GM18507 (cell line): ENCODE data around the gene PAQR9.

Experiments
- DNase-seq: peaks from one replicate; pipeline ENCODE4 v3.0.0; 2011; ENCODE audit warnings: low read depth; ENCODE audit not compliant: insufficient read length; ENCODE audit errors: extremely low spot score
- FAIRE-seq: peaks from 2 replicates; lab custom pipeline; 2011; peaks lifted over from hg19 to GRCh38; lab: Jason Lieb, UNC

PAQR9 gene

GRCh38 chr3:142984255-142984654, 20.8 kb upstream of the PAQR9 start:
- DNase-seq (no peak), FAIRE-seq (no peak)

GRCh38 chr3:142983318-142983717, 19.8 kb upstream of the PAQR9 start:
- DNase-seq (no peak), FAIRE-seq (no peak)

- DNase-seq: no peak
Observed at GRCh38 chr3:142982038-142982773, 18.7 kb upstream of the PAQR9 start.

GRCh38 chr3:142981108-142981507, 17.6 kb upstream of the PAQR9 start:
- DNase-seq (no peak), FAIRE-seq (no peak)

More at GRCh38 chr3:142982038-142982773, 18.7 kb upstream of the PAQR9 start:
- no peak for FAIRE-seq

GRCh38 chr3:142977399-142977728, 13.9 kb upstream of the PAQR9 start:
- DNase-seq: no peak
- FAIRE-seq: no peak

- no peak for FAIRE-seq
- DNase-seq: no peak
Observed at GRCh38 chr3:142976621-142977398, 13.3 kb upstream of the PAQR9 start.

- DNase-seq: no peak
- no peak for FAIRE-seq
Observed at GRCh38 chr3:142975316-142975995, 12.0 kb upstream of the PAQR9 start.

- no peak for FAIRE-seq
- no peak for DNase-seq
Observed at GRCh38 chr3:142973217-142974009, 9.9 kb upstream of the PAQR9 start.

- DNase-seq (no peak), FAIRE-seq (no peak)
Observed at GRCh38 chr3:142972092-142972753, 8.7 kb upstream of the PAQR9 start.

- no peak for DNase-seq
- FAIRE-seq: no peak
Observed at GRCh38 chr3:142971431-142971830, 8.0 kb upstream of the PAQR9 start.

GRCh38 chr3:142968319-142969025, 5.0 kb upstream of the PAQR9 start:
- DNase-seq: no peak
- FAIRE-seq: no peak

GRCh38 chr3:142966808-142967207, 3.3 kb upstream of the PAQR9 start:
- FAIRE-seq (no peak), DNase-seq (no peak)

- FAIRE-seq (no peak), DNase-seq (no peak)
Observed at GRCh38 chr3:142965581-142965980, 2.1 kb upstream of the PAQR9 start.

GRCh38 chr3:142963234-142963515, 299 bp downstream of the PAQR9 start:
- DNase-seq (no peak), FAIRE-seq (no peak)

GRCh38 chr3:142962520-142963233, 797 bp downstream of the PAQR9 start:
- no peak for DNase-seq
- no peak for FAIRE-seq

- DNase-seq: no peak
Observed at GRCh38 chr3:142962175-142962519, 1.3 kb downstream of the PAQR9 start.

GRCh38 chr3:142961539-142961938, 1.9 kb downstream of the PAQR9 start:
- no peak for DNase-seq
- FAIRE-seq: no peak

More at GRCh38 chr3:142962175-142962519, 1.3 kb downstream of the PAQR9 start:
- no peak for FAIRE-seq

- FAIRE-seq (no peak), DNase-seq (no peak)
Observed at GRCh38 chr3:142960322-142960850, 3.1 kb downstream of the PAQR9 start.
